Ishikawa (cell line): ENCODE measurements around the gene ISM2.

Experiments used
- CEBPB ChIP-seq: IDR thresholded peaks from 2 replicates; pipeline ENCODE4 v1.6.1; 2012
- CREB1 ChIP-seq: IDR thresholded peaks from 2 replicates; pipeline ENCODE4 v1.6.1; 2012; ENCODE audit warnings: low read depth
- EGR1 ChIP-seq: IDR thresholded peaks from 2 replicates; pipeline ENCODE4 v1.6.1; 2012
- EP300 ChIP-seq: IDR thresholded peaks from 2 replicates; pipeline ENCODE4 v1.6.1; 2012; ENCODE audit warnings: borderline replicate concordance
- FOXM1 ChIP-seq: IDR thresholded peaks from 2 replicates; pipeline ENCODE4 v1.6.1; 2012; ENCODE audit warnings: low read depth, borderline replicate concordance
- MAX ChIP-seq: IDR thresholded peaks from 2 replicates; pipeline ENCODE4 v1.6.1; 2012
- NFIC ChIP-seq: IDR thresholded peaks from 2 replicates; pipeline ENCODE4 v1.6.1; 2012
- RAD21 ChIP-seq: IDR thresholded peaks from 2 replicates; pipeline ENCODE4 v1.6.1; 2012; ENCODE audit warnings: low read depth
- TAF1 ChIP-seq: IDR thresholded peaks from 2 replicates; pipeline ENCODE4 v1.6.1; 2012; ENCODE audit warnings: low read depth, mild to moderate bottlenecking
- TCF12 ChIP-seq: IDR thresholded peaks from 2 replicates; pipeline ENCODE4 v1.6.1; 2012; ENCODE audit warnings: low read depth
- TEAD4 ChIP-seq: IDR thresholded peaks from 2 replicates; pipeline ENCODE4 v1.6.1; 2012
- USF1 ChIP-seq: IDR thresholded peaks from 2 replicates; pipeline ENCODE4 v1.6.1; 2012
- YY1 ChIP-seq: IDR thresholded peaks from 2 replicates; pipeline ENCODE4 v1.6.1; 2012; ENCODE audit warnings: low read depth
- ZBTB7A ChIP-seq: IDR thresholded peaks from 2 replicates; pipeline ENCODE4 v1.6.1; 2012; ENCODE audit warnings: low read depth
- TF ChIP-seq, protein P1 (sequence below): IDR thresholded peaks from 2 replicates; pipeline ENCODE4 v1.6.1; 2012; ENCODE audit warnings: low read depth, mild to moderate bottlenecking

The ISM2 gene

GRCh38 chr14:77495334-77495733, 3.3 kb downstream of the ISM2 start:
- no peak for TF ChIP-seq CEBPB
- no peak for TF ChIP-seq CREB1
- TF ChIP-seq RAD21, result no peak
- TF ChIP-seq YY1, result no peak
- no peak for TF ChIP-seq ZBTB7A
- no peak for TF ChIP-seq EP300
- TF ChIP-seq, protein P1, sequence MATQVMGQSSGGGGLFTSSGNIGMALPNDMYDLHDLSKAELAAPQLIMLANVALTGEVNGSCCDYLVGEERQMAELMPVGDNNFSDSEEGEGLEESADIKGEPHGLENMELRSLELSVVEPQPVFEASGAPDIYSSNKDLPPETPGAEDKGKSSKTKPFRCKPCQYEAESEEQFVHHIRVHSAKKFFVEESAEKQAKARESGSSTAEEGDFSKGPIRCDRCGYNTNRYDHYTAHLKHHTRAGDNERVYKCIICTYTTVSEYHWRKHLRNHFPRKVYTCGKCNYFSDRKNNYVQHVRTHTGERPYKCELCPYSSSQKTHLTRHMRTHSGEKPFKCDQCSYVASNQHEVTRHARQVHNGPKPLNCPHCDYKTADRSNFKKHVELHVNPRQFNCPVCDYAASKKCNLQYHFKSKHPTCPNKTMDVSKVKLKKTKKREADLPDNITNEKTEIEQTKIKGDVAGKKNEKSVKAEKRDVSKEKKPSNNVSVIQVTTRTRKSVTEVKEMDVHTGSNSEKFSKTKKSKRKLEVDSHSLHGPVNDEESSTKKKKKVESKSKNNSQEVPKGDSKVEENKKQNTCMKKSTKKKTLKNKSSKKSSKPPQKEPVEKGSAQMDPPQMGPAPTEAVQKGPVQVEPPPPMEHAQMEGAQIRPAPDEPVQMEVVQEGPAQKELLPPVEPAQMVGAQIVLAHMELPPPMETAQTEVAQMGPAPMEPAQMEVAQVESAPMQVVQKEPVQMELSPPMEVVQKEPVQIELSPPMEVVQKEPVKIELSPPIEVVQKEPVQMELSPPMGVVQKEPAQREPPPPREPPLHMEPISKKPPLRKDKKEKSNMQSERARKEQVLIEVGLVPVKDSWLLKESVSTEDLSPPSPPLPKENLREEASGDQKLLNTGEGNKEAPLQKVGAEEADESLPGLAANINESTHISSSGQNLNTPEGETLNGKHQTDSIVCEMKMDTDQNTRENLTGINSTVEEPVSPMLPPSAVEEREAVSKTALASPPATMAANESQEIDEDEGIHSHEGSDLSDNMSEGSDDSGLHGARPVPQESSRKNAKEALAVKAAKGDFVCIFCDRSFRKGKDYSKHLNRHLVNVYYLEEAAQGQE, result no peak
- no peak for TF ChIP-seq TCF12
- no peak for TF ChIP-seq TAF1
- no peak for TF ChIP-seq USF1
- TF ChIP-seq TEAD4, result no peak
- no peak for TF ChIP-seq NFIC
- no peak for TF ChIP-seq MAX

GRCh38 chr14:77491056-77491455, 7.6 kb downstream of the ISM2 start:
- no peak for TF ChIP-seq TAF1
- no peak for TF ChIP-seq CEBPB
- TF ChIP-seq TCF12, result no peak
- no peak for TF ChIP-seq EP300

DNA sequence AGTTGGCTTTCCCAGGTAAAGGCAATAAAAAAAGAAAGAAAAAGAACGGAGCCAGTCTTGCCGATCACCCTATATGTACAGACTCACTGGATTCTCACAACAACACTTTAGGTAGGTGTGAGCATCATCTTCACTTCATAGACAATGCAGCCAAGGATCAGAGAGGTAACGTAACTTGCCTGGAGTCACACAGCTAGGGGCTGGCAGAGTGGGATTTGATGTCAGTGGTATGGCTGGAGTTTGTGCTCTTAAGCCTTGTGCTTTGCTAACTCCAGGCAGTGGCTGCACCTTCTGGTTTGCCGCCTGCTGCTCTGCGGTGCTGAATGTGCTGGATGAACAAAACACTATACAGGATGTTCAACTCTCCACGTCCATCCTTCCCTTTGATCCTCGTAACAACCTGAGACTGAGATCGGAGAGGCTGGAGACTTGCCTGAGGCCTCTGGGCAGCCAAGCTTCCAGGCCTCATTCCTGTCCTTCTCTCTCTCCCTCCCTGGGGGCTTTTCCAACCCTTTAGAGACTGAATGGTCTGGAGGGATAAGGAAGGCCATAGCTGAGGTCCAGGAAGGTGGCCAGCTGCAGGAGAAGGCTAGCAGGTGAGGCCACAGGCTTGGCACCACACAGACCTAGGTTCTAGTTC, 8.1 kb downstream of the ISM2 start:
- TF ChIP-seq, protein P1, result no peak
- TF ChIP-seq NFIC, result no peak
- no peak for TF ChIP-seq YY1
- no peak for TF ChIP-seq USF1
- no peak for TF ChIP-seq FOXM1
- no peak for TF ChIP-seq EP300
- TF ChIP-seq ZBTB7A, result no peak
- no peak for TF ChIP-seq RAD21
- no peak for TF ChIP-seq TEAD4
- no peak for TF ChIP-seq EGR1
- TF ChIP-seq TCF12, result no peak
- TF ChIP-seq MAX, result no peak
- no peak for TF ChIP-seq CEBPB
- TF ChIP-seq TAF1, result no peak
- TF ChIP-seq CREB1, result no peak

DNA sequence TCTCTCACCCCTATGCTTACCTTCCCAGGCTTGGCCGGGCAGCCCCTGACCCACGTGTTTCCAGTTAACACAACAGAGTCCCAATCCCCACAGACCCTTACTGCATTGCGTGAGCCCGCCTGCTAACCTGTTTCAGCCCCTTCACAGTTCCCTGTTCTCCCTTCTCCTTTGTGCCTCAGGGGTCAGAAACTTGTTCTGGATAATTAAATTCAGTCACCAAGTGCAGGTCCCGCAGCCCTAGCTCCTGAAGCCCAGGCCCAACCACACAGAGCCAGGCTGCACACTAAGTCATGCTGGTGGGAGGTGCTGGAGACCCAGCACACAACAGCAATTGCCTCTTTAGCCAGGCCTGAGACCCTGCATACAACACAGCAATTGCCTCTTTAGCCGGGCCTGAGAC, 9.6 kb downstream of the ISM2 start:
- TF ChIP-seq FOXM1 (no peak), CREB1 (no peak), TCF12 (no peak), NFIC (no peak), EP300 (no peak), USF1 (no peak), EGR1 (no peak), CEBPB (no peak), MAX (no peak), YY1 (no peak), TEAD4 (no peak), ZBTB7A (no peak), RAD21 (no peak), TAF1 (no peak)
- TF ChIP-seq, protein P1, result no peak
